NCI-H2107 treated with DMSO at 0.1 percent for 48 hours (cell line): ENCODE data around the gene CBX2.
A peak's percentile ranks its signal among the peaks of the same experiment; 100 is the strongest.

Source experiments
- DNase-seq: peaks from one replicate; lab custom pipeline; 2025; ENCODE audit not compliant: unreplicated experiment; lab: John Stamatoyannopoulos, UW

Gene CBX2

GRCh38 chr17:79786930-79787643 is 9.1 kb downstream of the CBX2 start:
- no peak for DNase-seq

- no peak for DNase-seq
Measured at GRCh38 chr17:79788455-79788854, 10.5 kb downstream of the CBX2 start.

- DNase-seq = no peak
Measured at GRCh38 chr17:79788989-79789942, 11.3 kb downstream of the CBX2 start.

- no peak for DNase-seq
Measured at GRCh38 chr17:79789943-79790804, 12.2 kb downstream of the CBX2 start.

GRCh38 chr17:79790805-79791734 is 13.1 kb downstream of the CBX2 start:
- DNase-seq = no peak

- no peak for DNase-seq
Measured at GRCh38 chr17:79791735-79792161, 13.8 kb downstream of the CBX2 start.

- no peak for DNase-seq
Measured at GRCh38 chr17:79792341-79792871, 14.5 kb downstream of the CBX2 start.

- no peak for DNase-seq
Measured at GRCh38 chr17:79792984-79793923, 15.3 kb downstream of the CBX2 start.

- no peak for DNase-seq
Measured at GRCh38 chr17:79793924-79794304, 16.0 kb downstream of the CBX2 start.

GRCh38 chr17:79794659-79795511 is 16.9 kb downstream of the CBX2 start:
- DNase-seq = no peak

GRCh38 chr17:79795795-79796443 is 18.0 kb downstream of the CBX2 start:
- no peak for DNase-seq

GRCh38 chr17:79796444-79796762 is 18.5 kb downstream of the CBX2 start:
- no peak for DNase-seq

GRCh38 chr17:79796763-79797491 is 19.0 kb downstream of the CBX2 start, which contains the start of gene CBX8:
TSS of gene CBX8 (minus strand) at chr17:79797077. CDS start at chr17:79796998, 79 bp downstream.
- peak; percentile 95 for DNase-seq

- DNase-seq = no peak
Measured at GRCh38 chr17:79797492-79798298, 19.7 kb downstream of the CBX2 start.

GRCh38 chr17:79798299-79799173 is 20.6 kb downstream of the CBX2 start:
- DNase-seq = no peak
